H1 (cell line): Measurements from ENCODE around the gene NUP43. TPM values are rescaled to one million over a fixed set of nuclear protein-coding genes. Genes with fewer than 3 reads are reported as not detected.
"Not testable (repeated sequence)": the region's sequence is repeated elsewhere in the genome, so short reads cannot be mapped to it uniquely, and the experiment has no call there.

ENCODE experiments used
- CTCF ChIA-PET: fragments of 300-600 bp; sonication (Branson Sonifier 250); formaldehyde crosslinking; loops from one replicate; lab custom pipeline; 2021; ENCODE audit not compliant: partially characterized antibody; lab: Charles Lee
- POLR2A ChIA-PET: fragments of 300-600 bp; sonication (Branson Sonifier 250); formaldehyde crosslinking; loops from one replicate; lab custom pipeline; 2021; ENCODE audit warnings: inconsistent platforms; ENCODE audit not compliant: partially characterized antibody; lab: Charles Lee
- DNase-seq, 2 experiments: peaks; one replicate each; pipeline versions ENCODE4 v3.0.0 to v3.0.0-alpha.2; 2010 to 2022; ENCODE audit warnings: low spot score in 2 of 2, low read depth in 1 of 2, mixed read lengths in 1 of 2
- FAIRE-seq: peaks from 2 replicates; lab custom pipeline; 2011; peaks lifted over from hg19 to GRCh38; lab: Jason Lieb, UNC
- H2AFZ ChIP-seq: 2 replicates; pipeline ENCODE4 v1.8.1; 2012; ENCODE audit warnings: low read length, inconsistent platforms
- H2AK5ac ChIP-seq: 2 replicates; pipeline ENCODE4 v1.6.1; 2013; ENCODE audit warnings: low read depth, low read length
- H2BK120ac ChIP-seq: replicated peaks from 2 replicates; pipeline ENCODE3; 2013; ENCODE audit warnings: low read depth, low read length, inconsistent platforms
- H2BK12ac ChIP-seq: 2 replicates; pipeline ENCODE4 v1.6.1; 2013; ENCODE audit warnings: low read depth, low read length
- H2BK15ac ChIP-seq: 2 replicates; pipeline ENCODE4 v1.6.1; 2013; ENCODE audit warnings: low read length
- H2BK20ac ChIP-seq: 2 replicates; pipeline ENCODE4 v1.6.1; 2013; ENCODE audit warnings: low read length
- H2BK5ac ChIP-seq: 2 replicates; pipeline ENCODE4 v1.6.1; 2013; ENCODE audit warnings: low read depth, low read length
- H3K14ac ChIP-seq: 2 replicates; pipeline ENCODE4 v1.6.1; 2013; ENCODE audit warnings: inconsistent platforms; ENCODE audit not compliant: insufficient read length
- H3K18ac ChIP-seq: 2 replicates; pipeline ENCODE4 v1.6.1; 2013; ENCODE audit warnings: low read length; ENCODE audit errors: extremely low read depth
- H3K23ac ChIP-seq: 2 replicates; pipeline ENCODE4 v1.6.1; 2013; ENCODE audit warnings: inconsistent platforms; ENCODE audit not compliant: insufficient read length
- H3K23me2 ChIP-seq: 2 replicates; pipeline ENCODE4 v1.6.1; 2013; ENCODE audit warnings: low read depth, low read length
- H3K27ac ChIP-seq: 2 replicates; pipeline ENCODE4 v1.6.1; 2011; ENCODE audit warnings: low read depth, low read length, inconsistent platforms
- H3K27me3 ChIP-seq, 4 experiments: replicated peaks in 1 of 4; 1 replicate in 1 of 4; 2 replicates in 3 of 4; pipeline versions ENCODE4 v1.6.1 to v1.8.1; 2011 to 2013; ENCODE audit warnings: low read length in 3 of 4, mild to moderate bottlenecking in 3 of 4, inconsistent platforms in 2 of 4, mixed read lengths in 2 of 4, moderate library complexity in 1 of 4; ENCODE audit not compliant: control insufficient read depth in 3 of 4, insufficient read depth in 3 of 4; ENCODE audit errors: extremely low read depth in 1 of 4
- H3K36me3 ChIP-seq, 4 experiments: 2 replicates each; pipeline versions ENCODE4 v1.6.1 to v1.8.1; 2011 to 2013; ENCODE audit warnings: mild to moderate bottlenecking in 4 of 4, low read length in 3 of 4, moderate library complexity in 2 of 4, control low read depth in 1 of 4, inconsistent platforms in 1 of 4; ENCODE audit not compliant: insufficient read depth in 4 of 4, control insufficient read depth in 2 of 4
- H3K4ac ChIP-seq: replicated peaks from 2 replicates; pipeline ENCODE3; 2013; ENCODE audit warnings: low read length, low read depth, mixed read lengths, inconsistent platforms; ENCODE audit not compliant: insufficient read length
- H3K4me1 ChIP-seq, 4 experiments: replicated peaks in 1 of 4; 1 replicate in 1 of 4; 2 replicates in 3 of 4; pipeline versions ENCODE4 v1.6.1 to v1.8.1; 2011 to 2013; ENCODE audit warnings: low read length in 3 of 4, inconsistent platforms in 2 of 4, mixed read lengths in 1 of 4; ENCODE audit not compliant: insufficient read depth in 4 of 4, control insufficient read depth in 3 of 4
- H3K4me2 ChIP-seq, 2 experiments: 2 replicates each; pipeline versions ENCODE4 v1.6.1 to v1.8.1; 2011 to 2013; ENCODE audit warnings: low read depth in 2 of 2, low read length in 2 of 2, control low read depth in 1 of 2, inconsistent platforms in 1 of 2, mild to moderate bottlenecking in 1 of 2; ENCODE audit not compliant: insufficient read depth in 1 of 2
- H3K4me3 ChIP-seq, 4 experiments: fragments of 200-600, 300-600 bp in 1 of 4; sonication (generic), shearing (Covaris generic), sonication (Bioruptor Twin) in 1 of 4; 2 replicates each; pipeline versions ENCODE4 v1.5.1 to v1.8.1; 2011 to 2016; ENCODE audit warnings: low read length in 4 of 4, low read depth in 3 of 4, control low read depth in 2 of 4, inconsistent platforms in 2 of 4, mild to moderate bottlenecking in 2 of 4, mixed read lengths in 1 of 4, moderate library complexity in 1 of 4; ENCODE audit not compliant: insufficient read depth in 2 of 4; ENCODE audit errors: extremely low read depth in 1 of 4
- H3K56ac ChIP-seq: replicated peaks from 2 replicates; pipeline ENCODE3; 2013; ENCODE audit warnings: low read depth, mild to moderate bottlenecking, mixed read lengths, low read length, inconsistent platforms; ENCODE audit not compliant: insufficient read length
- H3K79me1 ChIP-seq: 2 replicates; pipeline ENCODE4 v1.6.1; 2013; ENCODE audit warnings: low read depth, low read length, control low read depth
- H3K79me2 ChIP-seq, 2 experiments: 2 replicates each; pipeline versions ENCODE4 v1.6.1 to v1.8.1; 2012 to 2013; ENCODE audit warnings: low read length in 2 of 2, mild to moderate bottlenecking in 2 of 2, inconsistent platforms in 1 of 2; ENCODE audit not compliant: insufficient read depth in 2 of 2, control insufficient read depth in 1 of 2
- H3K9ac ChIP-seq, 4 experiments: replicated peaks in 1 of 4; 1 replicate in 1 of 4; 2 replicates in 3 of 4; pipeline versions ENCODE4 v1.6.1 to v1.8.1; 2011 to 2013; ENCODE audit warnings: low read depth in 3 of 4, low read length in 3 of 4, control low read depth in 2 of 4, mild to moderate bottlenecking in 2 of 4, moderate library complexity in 2 of 4, inconsistent platforms in 1 of 4; ENCODE audit errors: extremely low read depth in 1 of 4
- H3K9me3 ChIP-seq, 2 experiments: 2 replicates each; pipeline versions ENCODE4 v1.6.1 to v1.8.1; 2012 to 2013; ENCODE audit warnings: mild to moderate bottlenecking in 2 of 2, moderate library complexity in 2 of 2, control low read depth in 1 of 2, inconsistent platforms in 1 of 2, low read depth in 1 of 2, low read length in 1 of 2, mixed read lengths in 1 of 2; ENCODE audit not compliant: insufficient read depth in 2 of 2
- H4K20me1 ChIP-seq, 2 experiments: replicated peaks in 1 of 2; 2 replicates each; pipeline versions ENCODE3 to v1.8.1; 2011 to 2013; ENCODE audit warnings: inconsistent platforms in 2 of 2, low read length in 2 of 2, mild to moderate bottlenecking in 1 of 2; ENCODE audit not compliant: insufficient read depth in 2 of 2, control insufficient read depth in 1 of 2
- H4K5ac ChIP-seq: 2 replicates; pipeline ENCODE4 v1.6.1; 2013; ENCODE audit warnings: low read length, low read depth, mixed read lengths, inconsistent platforms; ENCODE audit not compliant: insufficient read length
- H4K8ac ChIP-seq: 2 replicates; pipeline ENCODE4 v1.8.0; 2013; ENCODE audit warnings: mild to moderate bottlenecking, moderate library complexity, low read length, inconsistent platforms; ENCODE audit not compliant: insufficient read depth; ENCODE audit errors: extremely low read depth
- H4K91ac ChIP-seq: replicated peaks from 2 replicates; pipeline ENCODE3; 2013; ENCODE audit warnings: low read length, mixed read lengths, inconsistent platforms; ENCODE audit not compliant: insufficient read length
- WGBS, 2 experiments: shearing (Covaris generic) in 1 of 2; methylation state at CpG; one replicate each; pipeline versions ENCODE4 v1.1.6 to v1.1.7; 2013 to 2015; ENCODE audit warnings: low lambda C conversion rate in 2 of 2, mixed read lengths in 2 of 2, inconsistent platforms in 1 of 2, low coverage in 1 of 2, missing lambda C conversion rate in 1 of 2; ENCODE audit not compliant: insufficient replicate concordance in 2 of 2, insufficient coverage in 1 of 2, insufficient read length in 1 of 2; ENCODE audit errors: extremely low coverage in 1 of 2, missing lambda C conversion rate in 1 of 2; 5-methylcytosine and 5-hydroxymethylcytosine counted together
- polyA plus RNA-seq, 7 experiments: library from polyadenylated mRNA; depleted of rRNA in 3 of 7; stranded (reverse) in 5 of 7; unstranded in 2 of 7; fragments of >200 nt in 5 of 7; fragments of 200-250 nt in 2 of 7; gene quantifications; 1 replicate in 5 of 7; 2 replicates in 1 of 7; 4 replicates in 1 of 7; pipeline versions ENCODE4 v1.2.1 to v1.2.3, GENCODE V29; 2011 to 2013; ENCODE audit warnings: missing spikeins in 2 of 7, mixed read lengths in 2 of 7
- total RNA-seq: library from RNA; stranded (reverse); fragmentation: NEBNext Ultra II Directional; extraction: Animal tissue kit (Norgen Biotek cat#: 25700); gene quantifications from 2 replicates; pipeline ENCODE4 v1.2.1, GENCODE V29; 2021

NUP43 gene
- total and polyA plus RNA-seq, 2 of the 8 experiments (the other 6 are each of a cell fraction or from before 2014, with no cell fraction given): 25.2 to 83.4 TPM

- not testable (repeated sequence) for H2BK15ac ChIP-seq, FAIRE-seq, H3K27me3 ChIP-seq, H3K27ac ChIP-seq, DNase-seq, H3K79me1 ChIP-seq, H3K23me2 ChIP-seq, H4K5ac ChIP-seq, H4K8ac ChIP-seq, H3K36me3 ChIP-seq, H2BK12ac ChIP-seq, H2BK5ac ChIP-seq, H3K9ac ChIP-seq, H4K20me1 ChIP-seq, H3K56ac ChIP-seq, H3K14ac ChIP-seq, H3K4me1 ChIP-seq, H3K4me2 ChIP-seq, H4K91ac ChIP-seq, H2AFZ ChIP-seq, H2BK120ac ChIP-seq, H3K4me3 ChIP-seq, H3K4ac ChIP-seq, H2BK20ac ChIP-seq, H3K9me3 ChIP-seq, H3K23ac ChIP-seq, H2AK5ac ChIP-seq, H3K18ac ChIP-seq
- ChIA-PET CTCF (interaction anchor here (1.2 kb wide), 1 partner anchor 70 kb away, joined by 3 read pairs; no protein-coding TSS in a partner anchor), POLR2A (interaction anchor here (0.7 to 1.5 kb wide), 2 partner anchors 10 to 20 kb away, joined by 3 to 4 read pairs; no protein-coding TSS in a partner anchor)
- WGBS, 2 experiments: 94% methylated on average over 5 of the region's 5 CpGs; no CpG with 5 or more reads in 1 of the 2 experiments
- H3K79me2 ChIP-seq: peaks cover 4 to 65% of the 10 kb centered on the region in 2 experiments
Observed at GRCh38 chr6:149751920-149752319, 5.6 kb upstream of the NUP43 start.
